K562 (cell line): Measurements from ENCODE around the gene NXF1. TPM values are rescaled to one million over a fixed set of nuclear protein-coding genes. Genes with fewer than 3 reads are reported as not detected.

Source experiments
- CEBPZ ChIP-seq: fragments of 150-350 bp; IDR thresholded peaks from 2 replicates; pipeline ENCODE4 v1.6.1; 2014; ENCODE audit warnings: low read depth, mild to moderate bottlenecking, low read length, borderline replicate concordance
- CREB1 ChIP-seq, 2 experiments: sonication (generic) in 1 of 2; formaldehyde crosslinking in 1 of 2; IDR thresholded peaks; 2 replicates each; pipeline versions ENCODE4 v1.6.1 to v1.8.0; 2012 to 2022; ENCODE audit warnings: inconsistent platforms in 1 of 2, mild to moderate bottlenecking in 1 of 2, missing genetic modification reagents in 1 of 2, moderate library complexity in 1 of 2
- ESRRB ChIP-seq: fragments of 250-450 bp; sonication (Bioruptor Pico); IDR thresholded peaks from 2 replicates; pipeline ENCODE4 v1.5.0; 2020; ENCODE audit warnings: mild to moderate bottlenecking, moderate library complexity, borderline replicate concordance
- GATAD2A ChIP-seq: fragments of 450-650 bp; IDR thresholded peaks from 2 replicates; pipeline ENCODE4 v1.6.1; 2017
- HDAC8 ChIP-seq: fragments of 450-650 bp; IDR thresholded peaks from 2 replicates; pipeline ENCODE4 v1.6.1; 2016; ENCODE audit warnings: mild to moderate bottlenecking, missing genetic modification characterization, moderate library complexity, missing compliant biosample characterization
- MBD1 ChIP-seq: fragments of 250-450 bp; sonication (Bioruptor Pico); IDR thresholded peaks from 2 replicates; pipeline ENCODE4 v1.8.0; 2022; ENCODE audit warnings: inconsistent platforms
- PHF20 ChIP-seq: fragments of 450-650 bp; IDR thresholded peaks from 2 replicates; pipeline ENCODE4 v1.6.1; 2018; ENCODE audit not compliant: partially characterized antibody
- RCOR1 ChIP-seq, 2 experiments: IDR thresholded peaks; 2 replicates each; pipeline ENCODE4 v1.6.1; 2012; ENCODE audit warnings: low read depth in 2 of 2, low read length in 2 of 2, borderline replicate concordance in 1 of 2, improper control_type of control experiment in 1 of 2
- REST ChIP-seq, 2 experiments: fragments of 450-650 bp; formaldehyde crosslinking in 1 of 2; IDR thresholded peaks; 2 replicates each; pipeline versions ENCODE4 v1.4.0 to v1.6.1; 2014 to 2020; ENCODE audit warnings: mild to moderate bottlenecking in 2 of 2, borderline replicate concordance in 1 of 2, low read depth in 1 of 2
- ZBED1 ChIP-seq: IDR thresholded peaks from 2 replicates; pipeline ENCODE4 v1.6.1; 2014
- ZNF511 ChIP-seq: sonication (generic); formaldehyde crosslinking; IDR thresholded peaks from 2 replicates; pipeline ENCODE4 v1.8.0; 2022; ENCODE audit warnings: mild to moderate bottlenecking, missing genetic modification reagents
- polyA plus RNA-seq, 8 experiments: library from polyadenylated mRNA; depleted of rRNA in 4 of 8; stranded (reverse) in 5 of 8; unstranded in 3 of 8; fragments of >200 nt; fragmentation: Nextera tagmentation in 2 of 8; fragmentation: Illumina TruSeq in 1 of 8; extraction: Ambion mirVana in 2 of 8; extraction: Trizol in 1 of 8; gene quantifications; 2 replicates each; pipeline versions ENCODE4 v1.2.1 to v1.2.3, GENCODE V29; 2011 to 2014; ENCODE audit warnings: inconsistent platforms in 1 of 8, missing spikeins in 1 of 8
- total RNA-seq, 7 experiments: library from RNA; depleted of rRNA in 6 of 7; stranded (reverse); fragments of >200 nt in 6 of 7; fragmentation: Illumina TruSeq in 2 of 7; extraction: Trizol in 2 of 7; gene quantifications; 2 replicates each; pipeline versions ENCODE4 v1.2.1 to v1.2.3, GENCODE V29; 2011 to 2021; ENCODE audit warnings: low replicate concordance in 1 of 7
- TF ChIP-seq, protein P1 (sequence below): sonication (generic); formaldehyde crosslinking; IDR thresholded peaks from 2 replicates; pipeline ENCODE4 v1.8.1; 2023; ENCODE audit warnings: mild to moderate bottlenecking, missing genetic modification reagents

Gene NXF1
- total and polyA plus RNA-seq, 9 of the 15 experiments (the other 6 are each of a cell fraction or from before 2014, with no cell fraction given), result 18.1 to 98.3 (median 35.8) TPM

- TF ChIP-seq REST (IDR thresholded peaks at IDR 0.05; ENCODE audit: borderline replicate concordance) (no peak; the same call in 1 of the 2 replicates), REST (CRISPR knock-in tag; IDR thresholded peaks at IDR 0.05; ENCODE audit: low read depth) (no peak), ESRRB (no peak), ZNF511 (CRISPR knock-in tag) (no peak), MBD1 (CRISPR knock-in tag) (no peak), CREB1 (IDR thresholded peaks at IDR 0.05) (no peak), CREB1 (CRISPR knock-in tag; IDR thresholded peaks at IDR 0.05) (no peak), RCOR1 (IDR thresholded peaks at IDR 0.05; ENCODE audit: borderline replicate concordance in 1 of 2, low read depth in 2 of 2, low read length in 2 of 2) (no peak), PHF20 (no peak), GATAD2A (no peak), CEBPZ (no peak), ZBED1 (no peak), HDAC8 (no peak)
- TF ChIP-seq, protein P1, sequence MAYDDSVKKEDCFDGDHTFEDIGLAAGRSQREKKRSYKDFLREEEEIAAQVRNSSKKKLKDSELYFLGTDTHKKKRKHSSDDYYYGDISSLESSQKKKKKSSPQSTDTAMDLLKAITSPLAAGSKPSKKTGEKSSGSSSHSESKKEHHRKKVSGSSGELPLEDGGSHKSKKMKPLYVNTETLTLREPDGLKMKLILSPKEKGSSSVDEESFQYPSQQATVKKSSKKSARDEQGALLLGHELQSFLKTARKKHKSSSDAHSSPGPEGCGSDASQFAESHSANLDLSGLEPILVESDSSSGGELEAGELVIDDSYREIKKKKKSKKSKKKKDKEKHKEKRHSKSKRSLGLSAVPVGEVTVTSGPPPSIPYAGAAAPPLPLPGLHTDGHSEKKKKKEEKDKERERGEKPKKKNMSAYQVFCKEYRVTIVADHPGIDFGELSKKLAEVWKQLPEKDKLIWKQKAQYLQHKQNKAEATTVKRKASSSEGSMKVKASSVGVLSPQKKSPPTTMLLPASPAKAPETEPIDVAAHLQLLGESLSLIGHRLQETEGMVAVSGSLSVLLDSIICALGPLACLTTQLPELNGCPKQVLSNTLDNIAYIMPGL (CRISPR knock-in tag), result no peak
These were observed 13.1 kb downstream of the NXF1 start (continued) for GRCh38 chr11:62792202-62792575.
